H1 (cell line): ENCODE data around the gene BGLAP. TPM values are rescaled to one million over a fixed set of nuclear protein-coding genes. Genes with fewer than 3 reads are reported as not detected.

Experiments used
- ZNF274 ChIP-seq: IDR thresholded peaks from 2 replicates; pipeline ENCODE4 v1.7.0; 2012; ENCODE audit warnings: low read length, borderline replicate concordance; ENCODE audit errors: extremely low read depth
- polyA plus RNA-seq, 7 experiments: library from polyadenylated mRNA; depleted of rRNA in 3 of 7; stranded (reverse) in 5 of 7; unstranded in 2 of 7; fragments of >200 nt in 5 of 7; fragments of 200-250 nt in 2 of 7; gene quantifications; 1 replicate in 5 of 7; 2 replicates in 1 of 7; 4 replicates in 1 of 7; pipeline versions ENCODE4 v1.2.1 to v1.2.3, GENCODE V29; 2011 to 2013; ENCODE audit warnings: missing spikeins in 2 of 7, mixed read lengths in 2 of 7
- total RNA-seq: library from RNA; stranded (reverse); fragmentation: NEBNext Ultra II Directional; extraction: Animal tissue kit (Norgen Biotek cat#: 25700); gene quantifications from 2 replicates; pipeline ENCODE4 v1.2.1, GENCODE V29; 2021
- TF ChIP-seq, protein P1 (sequence below): IDR thresholded peaks from 2 replicates; pipeline ENCODE4 v1.6.1; 2012; ENCODE audit warnings: low read length, inconsistent platforms

BGLAP gene
- total and polyA plus RNA-seq, 2 of the 8 experiments (the other 6 are each of a cell fraction or from before 2014, with no cell fraction given): 1.2 to 1.5 TPM

DNA sequence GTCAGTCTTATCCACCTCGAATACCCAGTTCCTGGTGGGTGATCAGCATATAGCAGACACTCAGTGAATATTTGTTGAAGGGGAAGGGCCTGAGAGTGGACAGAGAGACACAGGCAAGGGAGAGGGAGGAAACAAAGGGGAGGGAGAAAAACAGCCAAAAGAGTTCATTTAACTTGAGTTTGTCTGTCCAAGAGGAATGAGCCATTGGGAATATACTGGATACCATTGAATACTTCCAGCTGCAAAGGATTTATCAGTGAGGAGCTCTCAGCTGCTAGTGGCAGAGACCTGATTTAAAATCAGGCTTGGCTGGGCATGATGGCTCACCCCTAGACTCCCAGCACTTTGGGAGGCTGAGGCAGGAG is 11.5 kb upstream of the BGLAP start (continued):
- no peak for TF ChIP-seq ZNF274
- TF ChIP-seq, protein P1, sequence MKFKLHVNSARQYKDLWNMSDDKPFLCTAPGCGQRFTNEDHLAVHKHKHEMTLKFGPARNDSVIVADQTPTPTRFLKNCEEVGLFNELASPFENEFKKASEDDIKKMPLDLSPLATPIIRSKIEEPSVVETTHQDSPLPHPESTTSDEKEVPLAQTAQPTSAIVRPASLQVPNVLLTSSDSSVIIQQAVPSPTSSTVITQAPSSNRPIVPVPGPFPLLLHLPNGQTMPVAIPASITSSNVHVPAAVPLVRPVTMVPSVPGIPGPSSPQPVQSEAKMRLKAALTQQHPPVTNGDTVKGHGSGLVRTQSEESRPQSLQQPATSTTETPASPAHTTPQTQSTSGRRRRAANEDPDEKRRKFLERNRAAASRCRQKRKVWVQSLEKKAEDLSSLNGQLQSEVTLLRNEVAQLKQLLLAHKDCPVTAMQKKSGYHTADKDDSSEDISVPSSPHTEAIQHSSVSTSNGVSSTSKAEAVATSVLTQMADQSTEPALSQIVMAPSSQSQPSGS: no peak
